Measurements from ENCODE around the gene EVA1A.

DNA sequence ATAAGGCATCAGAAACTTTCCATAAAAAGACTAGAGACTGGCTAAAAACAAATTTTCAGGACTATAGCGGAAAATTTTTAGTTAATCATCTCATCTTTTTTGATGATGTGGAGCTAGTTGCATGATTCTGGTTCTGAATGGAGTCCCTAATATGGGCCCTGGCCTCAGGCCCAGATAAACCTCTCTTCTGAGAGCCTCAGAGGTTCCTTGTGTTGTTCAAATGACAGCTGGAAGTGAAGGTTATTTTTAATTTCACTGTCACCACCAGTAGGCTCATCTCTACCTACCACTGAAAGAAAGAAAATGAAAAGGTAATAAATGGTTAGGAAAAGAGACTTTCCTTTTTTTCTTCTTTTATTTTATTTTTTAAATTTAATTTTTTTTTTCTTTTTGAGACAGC is 75.9 kb downstream of the EVA1A start:
- TF ChIP-seq POLR2AphosphoS5 (IDR thresholded peaks at IDR 0.05; ENCODE audit: low read depth) (no peak), CTCF (conservative IDR thresholded peaks at IDR 0.05; ENCODE audit: low read depth in 2 of 2) (no peak)
